ENCODE data around the gene BIN1.

GRCh38 chr2:127066942-127067341 is 40.0 kb downstream of the BIN1 start:
- no peak for TF ChIP-seq EZH2 (IDR thresholded peaks at IDR 0.05; ENCODE audit: low read depth)
- TF ChIP-seq, protein P1, sequence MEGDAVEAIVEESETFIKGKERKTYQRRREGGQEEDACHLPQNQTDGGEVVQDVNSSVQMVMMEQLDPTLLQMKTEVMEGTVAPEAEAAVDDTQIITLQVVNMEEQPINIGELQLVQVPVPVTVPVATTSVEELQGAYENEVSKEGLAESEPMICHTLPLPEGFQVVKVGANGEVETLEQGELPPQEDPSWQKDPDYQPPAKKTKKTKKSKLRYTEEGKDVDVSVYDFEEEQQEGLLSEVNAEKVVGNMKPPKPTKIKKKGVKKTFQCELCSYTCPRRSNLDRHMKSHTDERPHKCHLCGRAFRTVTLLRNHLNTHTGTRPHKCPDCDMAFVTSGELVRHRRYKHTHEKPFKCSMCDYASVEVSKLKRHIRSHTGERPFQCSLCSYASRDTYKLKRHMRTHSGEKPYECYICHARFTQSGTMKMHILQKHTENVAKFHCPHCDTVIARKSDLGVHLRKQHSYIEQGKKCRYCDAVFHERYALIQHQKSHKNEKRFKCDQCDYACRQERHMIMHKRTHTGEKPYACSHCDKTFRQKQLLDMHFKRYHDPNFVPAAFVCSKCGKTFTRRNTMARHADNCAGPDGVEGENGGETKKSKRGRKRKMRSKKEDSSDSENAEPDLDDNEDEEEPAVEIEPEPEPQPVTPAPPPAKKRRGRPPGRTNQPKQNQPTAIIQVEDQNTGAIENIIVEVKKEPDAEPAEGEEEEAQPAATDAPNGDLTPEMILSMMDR (conservative IDR thresholded peaks at IDR 0.05) = no peak

All from PC-9 (cell line).